ENCODE measurements around the gene MEP1B. TPM values are rescaled to one million over a fixed set of nuclear protein-coding genes. Genes with fewer than 3 reads are reported as not detected.

Gene MEP1B
- total RNA-seq, 2 donors from 2014 or later = 1.8 to 4.6 TPM

- Histone ChIP-seq H3K27ac (no peak overlapping the region), H3K36me3 (no peaks in the 10 kb centered on the region), H3K4me1 (no peaks in the 10 kb centered on the region), H3K27me3 (no peaks in the 10 kb centered on the region), H3K9me3 (no peaks in the 10 kb centered on the region), H3K4me3 (no peak overlapping the region), H3K9ac (ENCODE audit: low read depth in 2 of 2, low read length in 2 of 2) (no peak overlapping the region)
- no peak for TF ChIP-seq CTCF (IDR thresholded peaks at IDR 0.05)
- intact Hi-C loops (cut with DNase I) = no loop called here
- no peak for DNase-seq
Measured at GRCh38 chr18:32242395-32242794, 52.6 kb downstream of the MEP1B start.

GRCh38 chr18:32243358-32243757 is 53.5 kb downstream of the MEP1B start:
- H3K4me1 ChIP-seq = no peaks in the 10 kb centered on the region
- TF ChIP-seq CTCF (IDR thresholded peaks at IDR 0.05) = no peak
- no peaks in the 10 kb centered on the region for H3K36me3 ChIP-seq
- no peak overlapping the region for H3K9ac ChIP-seq (ENCODE audit: low read depth in 2 of 2, low read length in 2 of 2)
- no peaks in the 10 kb centered on the region for H3K9me3 ChIP-seq
- no peak overlapping the region for H3K4me3 ChIP-seq
- H3K27ac ChIP-seq = no peak overlapping the region
- DNase-seq = no peak
- intact Hi-C loops (cut with DNase I) = no loop called here
- H3K27me3 ChIP-seq = no peaks in the 10 kb centered on the region

- Histone ChIP-seq H3K9me3 (no peaks in the 10 kb centered on the region), H3K27ac (no peak overlapping the region), H3K36me3 (no peaks in the 10 kb centered on the region), H3K27me3 (no peaks in the 10 kb centered on the region), H3K4me3 (no peak overlapping the region), H3K9ac (ENCODE audit: low read depth in 2 of 2, low read length in 2 of 2) (no peak overlapping the region), H3K4me1 (no peaks in the 10 kb centered on the region)
- TF ChIP-seq CTCF (IDR thresholded peaks at IDR 0.05) = no peak
- intact Hi-C loops (cut with DNase I) = no loop called here
- DNase-seq = no peak
Measured at GRCh38 chr18:32244881-32245280, 55.0 kb downstream of the MEP1B start.

GRCh38 chr18:32249147-32249929 is 59.5 kb downstream of the MEP1B start:
- no peaks in the 10 kb centered on the region for H3K36me3 ChIP-seq
- H3K9me3 ChIP-seq = no peaks in the 10 kb centered on the region
- no peak for TF ChIP-seq CTCF (IDR thresholded peaks at IDR 0.05)
- no peaks in the 10 kb centered on the region for H3K4me1 ChIP-seq
- no peak overlapping the region for H3K27ac ChIP-seq
- no peaks in the 10 kb centered on the region for H3K27me3 ChIP-seq
- intact Hi-C loops (cut with DNase I) = no loop called here
- H3K9ac ChIP-seq (ENCODE audit: low read depth in 2 of 2, low read length in 2 of 2) = no peak overlapping the region
- no peak for DNase-seq
- H3K4me3 ChIP-seq = no peak overlapping the region

- H3K27ac ChIP-seq = no peak overlapping the region
- no peak for TF ChIP-seq CTCF (IDR thresholded peaks at IDR 0.05)
- H3K27me3 ChIP-seq = no peaks in the 10 kb centered on the region
- H3K36me3 ChIP-seq = no peaks in the 10 kb centered on the region
- H3K4me3 ChIP-seq = no peak overlapping the region
- H3K9ac ChIP-seq (ENCODE audit: low read depth in 2 of 2, low read length in 2 of 2) = no peak overlapping the region
- DNase-seq = no peak
- intact Hi-C loops (cut with DNase I) = no loop called here
- H3K4me1 ChIP-seq = no peaks in the 10 kb centered on the region
- no peaks in the 10 kb centered on the region for H3K9me3 ChIP-seq
Measured at GRCh38 chr18:32251466-32251865, 61.6 kb downstream of the MEP1B start.

All from colonic mucosa (tissue), 4 donors.